Measurements from ENCODE around the gene TSEN15. TPM values are rescaled to one million over a fixed set of nuclear protein-coding genes. Genes with fewer than 3 reads are reported as not detected.

Gene TSEN15
- total and polyA plus RNA-seq, 9 of the 15 experiments (the other 6 are each of a cell fraction or from before 2014, with no cell fraction given): 25.6 to 121 (median 91.3) TPM

DNA sequence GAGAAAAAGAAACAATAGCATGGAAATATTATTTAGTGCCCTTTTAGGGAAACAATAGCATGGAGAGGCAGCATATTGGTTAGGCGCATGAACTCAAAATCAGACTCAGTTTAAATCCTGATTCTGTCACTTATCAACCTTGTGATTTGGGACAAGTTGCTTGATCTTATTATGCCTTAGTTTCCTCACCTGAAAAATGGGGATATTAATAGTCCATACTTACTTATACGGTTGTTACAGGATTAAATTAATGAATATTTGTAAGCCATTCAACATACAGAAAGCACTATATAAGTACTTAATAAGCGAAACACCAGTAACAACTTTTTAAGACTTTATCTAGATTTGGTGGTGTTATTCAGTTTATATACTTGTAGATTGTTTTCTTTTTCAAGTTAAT is 1.2 kb downstream of the TSEN15 start (continued):
- TF ChIP-seq, protein P1, sequence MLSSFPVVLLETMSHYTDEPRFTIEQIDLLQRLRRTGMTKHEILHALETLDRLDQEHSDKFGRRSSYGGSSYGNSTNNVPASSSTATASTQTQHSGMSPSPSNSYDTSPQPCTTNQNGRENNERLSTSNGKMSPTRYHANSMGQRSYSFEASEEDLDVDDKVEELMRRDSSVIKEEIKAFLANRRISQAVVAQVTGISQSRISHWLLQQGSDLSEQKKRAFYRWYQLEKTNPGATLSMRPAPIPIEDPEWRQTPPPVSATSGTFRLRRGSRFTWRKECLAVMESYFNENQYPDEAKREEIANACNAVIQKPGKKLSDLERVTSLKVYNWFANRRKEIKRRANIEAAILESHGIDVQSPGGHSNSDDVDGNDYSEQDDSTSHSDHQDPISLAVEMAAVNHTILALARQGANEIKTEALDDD (IDR thresholded peaks at IDR 0.05): no peak; the same call in 1 of the 2 replicates
- TF ChIP-seq MEIS2 (IDR thresholded peaks at IDR 0.05; ENCODE audit: partially characterized antibody): peak; percentile 0
- TF ChIP-seq RBFOX2 (IDR thresholded peaks at IDR 0.05; ENCODE audit: low read depth, low read length): 0 out of 2 replicates have a peak, but pooled peaks have one; percentile 36
- peak; percentile 18; the same call in 1 of the 2 replicates for TF ChIP-seq LEF1 (IDR thresholded peaks at IDR 0.05)
- TF ChIP-seq, protein P2, sequence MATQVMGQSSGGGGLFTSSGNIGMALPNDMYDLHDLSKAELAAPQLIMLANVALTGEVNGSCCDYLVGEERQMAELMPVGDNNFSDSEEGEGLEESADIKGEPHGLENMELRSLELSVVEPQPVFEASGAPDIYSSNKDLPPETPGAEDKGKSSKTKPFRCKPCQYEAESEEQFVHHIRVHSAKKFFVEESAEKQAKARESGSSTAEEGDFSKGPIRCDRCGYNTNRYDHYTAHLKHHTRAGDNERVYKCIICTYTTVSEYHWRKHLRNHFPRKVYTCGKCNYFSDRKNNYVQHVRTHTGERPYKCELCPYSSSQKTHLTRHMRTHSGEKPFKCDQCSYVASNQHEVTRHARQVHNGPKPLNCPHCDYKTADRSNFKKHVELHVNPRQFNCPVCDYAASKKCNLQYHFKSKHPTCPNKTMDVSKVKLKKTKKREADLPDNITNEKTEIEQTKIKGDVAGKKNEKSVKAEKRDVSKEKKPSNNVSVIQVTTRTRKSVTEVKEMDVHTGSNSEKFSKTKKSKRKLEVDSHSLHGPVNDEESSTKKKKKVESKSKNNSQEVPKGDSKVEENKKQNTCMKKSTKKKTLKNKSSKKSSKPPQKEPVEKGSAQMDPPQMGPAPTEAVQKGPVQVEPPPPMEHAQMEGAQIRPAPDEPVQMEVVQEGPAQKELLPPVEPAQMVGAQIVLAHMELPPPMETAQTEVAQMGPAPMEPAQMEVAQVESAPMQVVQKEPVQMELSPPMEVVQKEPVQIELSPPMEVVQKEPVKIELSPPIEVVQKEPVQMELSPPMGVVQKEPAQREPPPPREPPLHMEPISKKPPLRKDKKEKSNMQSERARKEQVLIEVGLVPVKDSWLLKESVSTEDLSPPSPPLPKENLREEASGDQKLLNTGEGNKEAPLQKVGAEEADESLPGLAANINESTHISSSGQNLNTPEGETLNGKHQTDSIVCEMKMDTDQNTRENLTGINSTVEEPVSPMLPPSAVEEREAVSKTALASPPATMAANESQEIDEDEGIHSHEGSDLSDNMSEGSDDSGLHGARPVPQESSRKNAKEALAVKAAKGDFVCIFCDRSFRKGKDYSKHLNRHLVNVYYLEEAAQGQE (IDR thresholded peaks at IDR 0.05; ENCODE audit: borderline replicate concordance): no peak
- TF ChIP-seq, protein P2 (CRISPR knock-in tag; IDR thresholded peaks at IDR 0.05; ENCODE audit: low read depth): no peak
- TF ChIP-seq HDGF (IDR thresholded peaks at IDR 0.05): no peak
- no peak for TF ChIP-seq KHSRP (IDR thresholded peaks at IDR 0.05)
- 0 out of 2 replicates have a peak, but pooled peaks have one; percentile 16 for TF ChIP-seq ESRRA (IDR thresholded peaks at IDR 0.05; ENCODE audit: borderline replicate concordance, low read depth)
- TF ChIP-seq POLR2AphosphoS5 (IDR thresholded peaks at IDR 0.05; ENCODE audit: control insufficient read depth, insufficient read depth, low read depth, low read length): 0 out of 2 replicates have a peak, but pooled peaks have one; percentile 15
- no peak for TF ChIP-seq MAZ (CRISPR knock-in tag; conservative IDR thresholded peaks at IDR 0.05 in 1 of 2, IDR thresholded peaks at IDR 0.05 in 1 of 2)
- no peak for TF ChIP-seq NR1H2 (CRISPR knock-in tag; IDR thresholded peaks at IDR 0.05)
- TF ChIP-seq ZC3H8 (IDR thresholded peaks at IDR 0.05): no peak
- TF ChIP-seq KAT2B (IDR thresholded peaks at IDR 0.05; ENCODE audit: low read depth, low read length): no peak
- TF ChIP-seq, protein P3, sequence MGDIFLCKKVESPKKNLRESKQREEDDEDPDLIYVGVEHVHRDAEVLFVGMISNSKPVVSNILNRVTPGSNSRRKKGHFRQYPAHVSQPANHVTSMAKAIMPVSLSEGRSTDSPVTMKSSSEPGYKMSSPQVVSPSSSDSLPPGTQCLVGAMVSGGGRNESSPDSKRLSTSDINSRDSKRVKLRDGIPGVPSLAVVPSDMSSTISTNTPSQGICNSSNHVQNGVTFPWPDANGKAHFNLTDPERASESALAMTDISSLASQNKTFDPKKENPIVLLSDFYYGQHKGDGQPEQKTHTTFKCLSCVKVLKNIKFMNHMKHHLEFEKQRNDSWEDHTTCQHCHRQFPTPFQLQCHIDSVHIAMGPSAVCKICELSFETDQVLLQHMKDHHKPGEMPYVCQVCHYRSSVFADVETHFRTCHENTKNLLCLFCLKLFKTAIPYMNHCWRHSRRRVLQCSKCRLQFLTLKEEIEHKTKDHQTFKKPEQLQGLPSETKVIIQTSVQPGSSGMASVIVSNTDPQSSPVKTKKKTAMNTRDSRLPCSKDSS (IDR thresholded peaks at IDR 0.05; ENCODE audit: low read depth, partially characterized antibody): no peak
- TF ChIP-seq, protein P4, sequence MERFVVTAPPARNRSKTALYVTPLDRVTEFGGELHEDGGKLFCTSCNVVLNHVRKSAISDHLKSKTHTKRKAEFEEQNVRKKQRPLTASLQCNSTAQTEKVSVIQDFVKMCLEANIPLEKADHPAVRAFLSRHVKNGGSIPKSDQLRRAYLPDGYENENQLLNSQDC (CRISPR knock-in tag; IDR thresholded peaks at IDR 0.05): no peak

All from K562 (cell line).